Panc1 (cell line): ENCODE data around the gene SLC27A4.

ENCODE experiments used
- POLR2AphosphoS5 ChIP-seq: IDR thresholded peaks from 2 replicates; pipeline ENCODE4 v1.6.1; 2012; ENCODE audit warnings: mild to moderate bottlenecking, low read depth, low read length, moderate library complexity
- SIN3A ChIP-seq: IDR thresholded peaks from 2 replicates; pipeline ENCODE4 v1.6.1; 2012; ENCODE audit warnings: low read depth, mild to moderate bottlenecking, low read length, moderate library complexity, borderline replicate concordance; ENCODE audit not compliant: insufficient read depth
- TCF7L2 ChIP-seq: IDR thresholded peaks from 2 replicates; pipeline ENCODE4 v1.6.1; 2011; ENCODE audit warnings: mild to moderate bottlenecking, low read depth, low read length, inconsistent platforms
- TF ChIP-seq, protein P1 (sequence below), 2 experiments: IDR thresholded peaks; 2 replicates each; pipeline ENCODE4 v1.6.1; 2011 to 2012; ENCODE audit warnings: low read depth in 2 of 2, control low read depth in 1 of 2, low read length in 1 of 2, mild to moderate bottlenecking in 1 of 2, moderate library complexity in 1 of 2; ENCODE audit not compliant: insufficient read depth in 1 of 2
- TF ChIP-seq, protein P2 (sequence below): fragments of 450-650 bp; IDR thresholded peaks from 2 replicates; pipeline ENCODE4 v1.5.1; 2017; ENCODE audit warnings: mild to moderate bottlenecking

DNA sequence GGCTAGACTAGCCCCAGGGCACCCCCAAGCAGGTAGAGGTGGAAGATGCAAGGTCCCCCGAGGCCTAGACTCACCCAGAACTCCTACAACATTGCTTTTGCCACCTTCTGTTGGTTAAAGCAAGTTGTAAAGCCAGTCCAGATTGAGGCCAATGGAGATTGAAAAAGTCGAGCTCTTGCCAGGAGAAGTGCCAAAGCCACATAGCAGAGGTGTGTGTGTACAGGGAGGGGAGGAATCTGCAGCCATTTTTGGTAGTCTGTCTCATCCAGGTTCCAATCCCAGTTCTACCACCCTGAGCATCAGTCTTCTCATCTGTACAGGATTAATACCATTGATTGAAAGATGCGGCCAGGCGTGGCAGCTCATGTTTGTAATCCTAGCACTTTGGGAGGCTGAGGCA is 18.5 kb downstream of the SLC27A4 start:
- TF ChIP-seq, protein P1, sequence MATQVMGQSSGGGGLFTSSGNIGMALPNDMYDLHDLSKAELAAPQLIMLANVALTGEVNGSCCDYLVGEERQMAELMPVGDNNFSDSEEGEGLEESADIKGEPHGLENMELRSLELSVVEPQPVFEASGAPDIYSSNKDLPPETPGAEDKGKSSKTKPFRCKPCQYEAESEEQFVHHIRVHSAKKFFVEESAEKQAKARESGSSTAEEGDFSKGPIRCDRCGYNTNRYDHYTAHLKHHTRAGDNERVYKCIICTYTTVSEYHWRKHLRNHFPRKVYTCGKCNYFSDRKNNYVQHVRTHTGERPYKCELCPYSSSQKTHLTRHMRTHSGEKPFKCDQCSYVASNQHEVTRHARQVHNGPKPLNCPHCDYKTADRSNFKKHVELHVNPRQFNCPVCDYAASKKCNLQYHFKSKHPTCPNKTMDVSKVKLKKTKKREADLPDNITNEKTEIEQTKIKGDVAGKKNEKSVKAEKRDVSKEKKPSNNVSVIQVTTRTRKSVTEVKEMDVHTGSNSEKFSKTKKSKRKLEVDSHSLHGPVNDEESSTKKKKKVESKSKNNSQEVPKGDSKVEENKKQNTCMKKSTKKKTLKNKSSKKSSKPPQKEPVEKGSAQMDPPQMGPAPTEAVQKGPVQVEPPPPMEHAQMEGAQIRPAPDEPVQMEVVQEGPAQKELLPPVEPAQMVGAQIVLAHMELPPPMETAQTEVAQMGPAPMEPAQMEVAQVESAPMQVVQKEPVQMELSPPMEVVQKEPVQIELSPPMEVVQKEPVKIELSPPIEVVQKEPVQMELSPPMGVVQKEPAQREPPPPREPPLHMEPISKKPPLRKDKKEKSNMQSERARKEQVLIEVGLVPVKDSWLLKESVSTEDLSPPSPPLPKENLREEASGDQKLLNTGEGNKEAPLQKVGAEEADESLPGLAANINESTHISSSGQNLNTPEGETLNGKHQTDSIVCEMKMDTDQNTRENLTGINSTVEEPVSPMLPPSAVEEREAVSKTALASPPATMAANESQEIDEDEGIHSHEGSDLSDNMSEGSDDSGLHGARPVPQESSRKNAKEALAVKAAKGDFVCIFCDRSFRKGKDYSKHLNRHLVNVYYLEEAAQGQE (IDR thresholded peaks at IDR 0.05; ENCODE audit: insufficient read depth in 1 of 2, low read depth in 2 of 2, low read length in 1 of 2): no peak
- TF ChIP-seq TCF7L2: no peak
- no peak for TF ChIP-seq POLR2AphosphoS5
- TF ChIP-seq, protein P2, sequence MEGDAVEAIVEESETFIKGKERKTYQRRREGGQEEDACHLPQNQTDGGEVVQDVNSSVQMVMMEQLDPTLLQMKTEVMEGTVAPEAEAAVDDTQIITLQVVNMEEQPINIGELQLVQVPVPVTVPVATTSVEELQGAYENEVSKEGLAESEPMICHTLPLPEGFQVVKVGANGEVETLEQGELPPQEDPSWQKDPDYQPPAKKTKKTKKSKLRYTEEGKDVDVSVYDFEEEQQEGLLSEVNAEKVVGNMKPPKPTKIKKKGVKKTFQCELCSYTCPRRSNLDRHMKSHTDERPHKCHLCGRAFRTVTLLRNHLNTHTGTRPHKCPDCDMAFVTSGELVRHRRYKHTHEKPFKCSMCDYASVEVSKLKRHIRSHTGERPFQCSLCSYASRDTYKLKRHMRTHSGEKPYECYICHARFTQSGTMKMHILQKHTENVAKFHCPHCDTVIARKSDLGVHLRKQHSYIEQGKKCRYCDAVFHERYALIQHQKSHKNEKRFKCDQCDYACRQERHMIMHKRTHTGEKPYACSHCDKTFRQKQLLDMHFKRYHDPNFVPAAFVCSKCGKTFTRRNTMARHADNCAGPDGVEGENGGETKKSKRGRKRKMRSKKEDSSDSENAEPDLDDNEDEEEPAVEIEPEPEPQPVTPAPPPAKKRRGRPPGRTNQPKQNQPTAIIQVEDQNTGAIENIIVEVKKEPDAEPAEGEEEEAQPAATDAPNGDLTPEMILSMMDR: no peak
- TF ChIP-seq SIN3A: no peak
